NOMO-1 (cell line): ENCODE measurements around the gene RALGAPA2.
A peak's percentile ranks its signal among the peaks of the same experiment; 100 is the strongest.

ENCODE experiments used
- DNase-seq, 2 experiments: peaks; one replicate each; lab custom pipeline; 2025; ENCODE audit not compliant: unreplicated experiment in 2 of 2; lab: John Stamatoyannopoulos, UW

Gene RALGAPA2

GRCh38 chr20:20687319-20687718 is 25.1 kb downstream of the RALGAPA2 start:
- no peak for DNase-seq

- DNase-seq, result no peak
These were observed 26.8 kb downstream of the RALGAPA2 start for GRCh38 chr20:20685635-20686034.

- DNase-seq, result no peak
These were observed 28.7 kb downstream of the RALGAPA2 start for GRCh38 chr20:20683481-20684321.

GRCh38 chr20:20683020-20683419 is 29.4 kb downstream of the RALGAPA2 start:
- DNase-seq, result no peak

GRCh38 chr20:20680991-20681508 is 31.4 kb downstream of the RALGAPA2 start:
- DNase-seq, result peak; percentile 63 to 69

GRCh38 chr20:20679316-20679715 is 33.1 kb downstream of the RALGAPA2 start:
- DNase-seq, result no peak

GRCh38 chr20:20677186-20677585 is 35.3 kb downstream of the RALGAPA2 start:
- DNase-seq, result no peak

GRCh38 chr20:20668639-20669038 is 43.8 kb downstream of the RALGAPA2 start:
- peak; percentile 82 to 96 for DNase-seq

- peak in 1 of 2 experiments; percentile 43 for DNase-seq
These were observed 46.1 kb downstream of the RALGAPA2 start for GRCh38 chr20:20666359-20666758.

GRCh38 chr20:20665606-20666332 is 46.7 kb downstream of the RALGAPA2 start:
- DNase-seq, result peak in 1 of 2 experiments; percentile 31

GRCh38 chr20:20664795-20665589 is 47.5 kb downstream of the RALGAPA2 start:
- peak; percentile 37 to 55 for DNase-seq

GRCh38 chr20:20663841-20664240 is 48.6 kb downstream of the RALGAPA2 start:
- DNase-seq, result no peak

GRCh38 chr20:20658871-20659431 is 53.5 kb downstream of the RALGAPA2 start:
- no peak for DNase-seq

- DNase-seq, result no peak
These were observed 54.3 kb downstream of the RALGAPA2 start for GRCh38 chr20:20658123-20658522.

GRCh38 chr20:20657092-20657491 is 55.4 kb downstream of the RALGAPA2 start:
- no peak for DNase-seq

- DNase-seq, result no peak
These were observed 56.6 kb downstream of the RALGAPA2 start for GRCh38 chr20:20655883-20656282.

GRCh38 chr20:20649945-20650344 is 62.5 kb downstream of the RALGAPA2 start:
- peak; percentile 19 to 57 for DNase-seq

GRCh38 chr20:20643927-20644326 is 68.5 kb downstream of the RALGAPA2 start:
- DNase-seq, result no peak

- no peak for DNase-seq
These were observed 70.7 kb downstream of the RALGAPA2 start for GRCh38 chr20:20641783-20642182.

GRCh38 chr20:20638878-20639277 is 73.6 kb downstream of the RALGAPA2 start:
- DNase-seq, result no peak
